Liver (tissue), 9 donors: ENCODE measurements around the gene SFTA2. TPM values are rescaled to one million over a fixed set of nuclear protein-coding genes. Genes with fewer than 3 reads are reported as not detected.

ENCODE experiments used
- DNase-seq: peaks from one replicate; pipeline ENCODE4 v3.0.0-alpha.2; 2017; ENCODE audit warnings: low spot score
- H3K27ac ChIP-seq, 2 donors: one replicate each; pipeline ENCODE4 v1.7.0; 2013; ENCODE audit warnings: inconsistent platforms in 2 of 2, low read length in 2 of 2, control low read depth in 1 of 2, low read depth in 1 of 2, mild to moderate bottlenecking in 1 of 2
- H3K27me3 ChIP-seq, 4 donors: one replicate each; pipeline versions ENCODE4 v1.6.1 to v1.7.0; 2013; ENCODE audit warnings: low read length in 3 of 4, inconsistent platforms in 1 of 4, mild to moderate bottlenecking in 1 of 4, moderate library complexity in 1 of 4; ENCODE audit not compliant: control insufficient read depth in 4 of 4, insufficient read depth in 4 of 4
- H3K36me3 ChIP-seq, 4 donors: one replicate each; pipeline versions ENCODE4 v1.6.1 to v1.7.0; 2013; ENCODE audit warnings: low read length in 3 of 4, mild to moderate bottlenecking in 3 of 4, low read depth in 1 of 4, moderate library complexity in 1 of 4; ENCODE audit not compliant: control insufficient read depth in 4 of 4, insufficient read depth in 3 of 4
- H3K4me1 ChIP-seq, 4 donors: one replicate each; pipeline versions ENCODE4 v1.6.1 to v1.7.0; 2013; ENCODE audit warnings: low read length in 3 of 4, mild to moderate bottlenecking in 3 of 4, moderate library complexity in 1 of 4; ENCODE audit not compliant: control insufficient read depth in 4 of 4, insufficient read depth in 4 of 4
- H3K4me3 ChIP-seq, 3 donors: one replicate each; pipeline versions ENCODE4 v1.6.1 to v1.7.0; 2013; ENCODE audit warnings: low read length in 3 of 3, control low read depth in 1 of 3, low read depth in 1 of 3, mild to moderate bottlenecking in 1 of 3
- H3K9ac ChIP-seq, 2 donors: one replicate each; pipeline ENCODE4 v1.7.0; 2013; ENCODE audit warnings: low read length in 2 of 2, mild to moderate bottlenecking in 2 of 2, moderate library complexity in 2 of 2, control low read depth in 1 of 2, low read depth in 1 of 2
- H3K9me3 ChIP-seq, 4 donors: one replicate each; pipeline versions ENCODE4 v1.6.1 to v1.7.0; 2013; ENCODE audit warnings: low read length in 3 of 4; ENCODE audit not compliant: control insufficient read depth in 4 of 4
- EGR1 ChIP-seq, 2 donors: IDR thresholded peaks; 2 replicates each; pipeline ENCODE4 v1.6.1; 2016 to 2018; ENCODE audit warnings: antibody characterized with exemption in 2 of 2, low read depth in 2 of 2
- FOXA1 ChIP-seq: IDR thresholded peaks from 2 replicates; pipeline ENCODE4 v1.6.1; 2016; ENCODE audit warnings: antibody characterized with exemption
- FOXA2 ChIP-seq: IDR thresholded peaks from 2 replicates; pipeline ENCODE4 v1.6.1; 2016; ENCODE audit warnings: antibody characterized with exemption
- GABPA ChIP-seq, 2 donors: IDR thresholded peaks in 1 of 2; conservative IDR thresholded peaks in 1 of 2; 2 replicates each; pipeline ENCODE4 v1.6.1; 2016; ENCODE audit warnings: antibody characterized with exemption in 2 of 2, mild to moderate bottlenecking in 1 of 2, moderate library complexity in 1 of 2
- HNF4A ChIP-seq, 2 donors: conservative IDR thresholded peaks; 2 replicates each; pipeline ENCODE4 v1.6.1; 2016; ENCODE audit warnings: antibody characterized with exemption in 2 of 2, mild to moderate bottlenecking in 2 of 2
- HNF4G ChIP-seq: IDR thresholded peaks from 2 replicates; pipeline ENCODE4 v1.6.1; 2016; ENCODE audit warnings: antibody characterized with exemption
- JUND ChIP-seq, 2 donors: IDR thresholded peaks; 2 replicates each; pipeline ENCODE4 v1.6.1; 2016; ENCODE audit warnings: antibody characterized with exemption in 2 of 2
- MAX ChIP-seq: IDR thresholded peaks from 2 replicates; pipeline ENCODE4 v1.6.1; 2016; ENCODE audit warnings: antibody characterized with exemption
- NR2F2 ChIP-seq: IDR thresholded peaks from 2 replicates; pipeline ENCODE4 v1.6.1; 2016; ENCODE audit warnings: antibody characterized with exemption
- RAD21 ChIP-seq, 2 donors: IDR thresholded peaks; 2 replicates each; pipeline ENCODE4 v1.6.1; 2016; ENCODE audit warnings: antibody characterized with exemption in 2 of 2, mild to moderate bottlenecking in 2 of 2
- REST ChIP-seq: IDR thresholded peaks from 2 replicates; pipeline ENCODE4 v1.6.1; 2016; ENCODE audit warnings: antibody characterized with exemption, mild to moderate bottlenecking
- RXRA ChIP-seq, 2 donors: IDR thresholded peaks; 2 replicates each; pipeline ENCODE4 v1.6.1; 2017 to 2018; ENCODE audit warnings: antibody characterized with exemption in 2 of 2, mild to moderate bottlenecking in 1 of 2
- SP1 ChIP-seq: IDR thresholded peaks from 2 replicates; pipeline ENCODE4 v1.6.1; 2018; ENCODE audit warnings: antibody characterized with exemption, mild to moderate bottlenecking
- TAF1 ChIP-seq: conservative IDR thresholded peaks from 2 replicates; pipeline ENCODE4 v1.6.1; 2016; ENCODE audit warnings: antibody characterized with exemption, mild to moderate bottlenecking
- YY1 ChIP-seq: IDR thresholded peaks from 2 replicates; pipeline ENCODE4 v1.6.1; 2016; ENCODE audit warnings: antibody characterized with exemption, mild to moderate bottlenecking
- ZBTB33 ChIP-seq: IDR thresholded peaks from 2 replicates; pipeline ENCODE4 v1.6.1; 2016; ENCODE audit warnings: antibody characterized with exemption
- WGBS: extraction: QIAGEN DNeasy Blood & Tissue Kit; methylation state at CpG from one replicate; pipeline ENCODE4 v1.1.7; 2013; 5-methylcytosine and 5-hydroxymethylcytosine counted together
- polyA plus RNA-seq, 2 donors: library from polyadenylated mRNA; stranded (reverse) in 1 of 2; unstranded in 1 of 2; fragments of 200-250 nt in 1 of 2; fragments of >200 nt in 1 of 2; fragmentation: Nextera tagmentation in 1 of 2; extraction: Ambion mirVana in 1 of 2; gene quantifications; one replicate each; pipeline versions ENCODE4 v1.2.1 to v1.2.3, GENCODE V29; 2013 to 2015
- total RNA-seq, 2 donors: library from RNA; depleted of rRNA; stranded (reverse); fragments of >200 nt; gene quantifications; one replicate each; pipeline ENCODE4 v1.2.3, GENCODE V29; 2014
- TF ChIP-seq, protein P1 (sequence below): fragments of 150-350 bp; IDR thresholded peaks from 2 replicates; pipeline ENCODE4 v1.5.1; 2017; ENCODE audit warnings: improper control_type of control experiment, low read depth, low read length; ENCODE audit not compliant: missing input control
- TF ChIP-seq, protein P2 (sequence below): IDR thresholded peaks from 2 replicates; pipeline ENCODE4 v1.6.1; 2016; ENCODE audit warnings: antibody characterized with exemption
- donor health status: healthy.
- donor health status: healthy.
- donor health status: healthy.
- donor health status: healthy.
- donor health status: healthy.

Gene SFTA2
- total and polyA plus RNA-seq, 4 donors: 0.60 TPM; not detected in 3

DNA sequence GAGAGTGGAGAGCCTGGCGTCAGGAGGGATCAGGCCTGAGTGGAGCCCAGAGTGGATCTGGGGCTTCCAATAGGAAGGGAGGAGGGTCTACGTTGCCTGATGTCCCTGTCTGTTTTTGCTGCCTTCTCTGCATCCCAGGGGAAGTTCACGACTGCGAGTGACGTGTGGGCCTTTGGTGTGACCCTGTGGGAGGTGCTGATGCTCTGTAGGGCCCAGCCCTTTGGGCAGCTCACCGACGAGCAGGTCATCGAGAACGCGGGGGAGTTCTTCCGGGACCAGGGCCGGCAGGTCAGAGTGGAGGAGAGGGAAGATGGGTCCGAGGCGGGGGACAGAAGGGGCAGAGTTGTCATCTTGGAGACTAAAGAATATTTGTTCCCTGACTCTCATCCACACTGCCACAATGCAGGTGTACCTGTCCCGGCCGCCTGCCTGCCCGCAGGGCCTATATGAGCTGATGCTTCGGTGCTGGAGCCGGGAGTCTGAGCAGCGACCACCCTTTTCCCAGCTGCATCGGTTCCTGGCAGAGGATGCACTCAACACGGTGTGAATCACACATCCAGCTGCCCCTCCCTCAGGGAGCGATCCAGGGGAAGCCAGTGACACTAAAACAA lies 33.1 kb downstream of the SFTA2 start:
- Histone ChIP-seq H3K4me1 (no peaks in the 10 kb centered on the region), H3K36me3 (peaks cover 0 to 19% (median 1%) of the 10 kb centered on the region in 4 donors), H3K4me3 (no peak overlapping the region), H3K27me3 (no peaks in the 10 kb centered on the region), H3K9me3 (no peaks in the 10 kb centered on the region), H3K9ac (no peak overlapping the region), H3K27ac (no peak overlapping the region)
- no peak for DNase-seq
- TF ChIP-seq, protein P1, sequence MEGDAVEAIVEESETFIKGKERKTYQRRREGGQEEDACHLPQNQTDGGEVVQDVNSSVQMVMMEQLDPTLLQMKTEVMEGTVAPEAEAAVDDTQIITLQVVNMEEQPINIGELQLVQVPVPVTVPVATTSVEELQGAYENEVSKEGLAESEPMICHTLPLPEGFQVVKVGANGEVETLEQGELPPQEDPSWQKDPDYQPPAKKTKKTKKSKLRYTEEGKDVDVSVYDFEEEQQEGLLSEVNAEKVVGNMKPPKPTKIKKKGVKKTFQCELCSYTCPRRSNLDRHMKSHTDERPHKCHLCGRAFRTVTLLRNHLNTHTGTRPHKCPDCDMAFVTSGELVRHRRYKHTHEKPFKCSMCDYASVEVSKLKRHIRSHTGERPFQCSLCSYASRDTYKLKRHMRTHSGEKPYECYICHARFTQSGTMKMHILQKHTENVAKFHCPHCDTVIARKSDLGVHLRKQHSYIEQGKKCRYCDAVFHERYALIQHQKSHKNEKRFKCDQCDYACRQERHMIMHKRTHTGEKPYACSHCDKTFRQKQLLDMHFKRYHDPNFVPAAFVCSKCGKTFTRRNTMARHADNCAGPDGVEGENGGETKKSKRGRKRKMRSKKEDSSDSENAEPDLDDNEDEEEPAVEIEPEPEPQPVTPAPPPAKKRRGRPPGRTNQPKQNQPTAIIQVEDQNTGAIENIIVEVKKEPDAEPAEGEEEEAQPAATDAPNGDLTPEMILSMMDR: no peak
- no peak for TF ChIP-seq FOXA1
- TF ChIP-seq, protein P2, sequence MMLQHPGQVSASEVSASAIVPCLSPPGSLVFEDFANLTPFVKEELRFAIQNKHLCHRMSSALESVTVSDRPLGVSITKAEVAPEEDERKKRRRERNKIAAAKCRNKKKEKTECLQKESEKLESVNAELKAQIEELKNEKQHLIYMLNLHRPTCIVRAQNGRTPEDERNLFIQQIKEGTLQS: no peak
- TF ChIP-seq ZBTB33: no peak
- no peak for TF ChIP-seq NR2F2
- no peak for TF ChIP-seq YY1
- no peak for TF ChIP-seq HNF4A (conservative IDR thresholded peaks at IDR 0.05)
- no peak for TF ChIP-seq RAD21 (IDR thresholded peaks at IDR 0.05)
- TF ChIP-seq MAX: no peak
- TF ChIP-seq GABPA (IDR thresholded peaks at IDR 0.05 in 1 of 2, conservative IDR thresholded peaks at IDR 0.05 in 1 of 2): no peak
- no peak for TF ChIP-seq RXRA (IDR thresholded peaks at IDR 0.05)
- TF ChIP-seq JUND (IDR thresholded peaks at IDR 0.05): no peak
- TF ChIP-seq SP1: no peak
- TF ChIP-seq TAF1: no peak
- TF ChIP-seq HNF4G: no peak
- TF ChIP-seq FOXA2: no peak
- WGBS: 84% methylated on average over 23 of the region's 23 CpGs

DNA sequence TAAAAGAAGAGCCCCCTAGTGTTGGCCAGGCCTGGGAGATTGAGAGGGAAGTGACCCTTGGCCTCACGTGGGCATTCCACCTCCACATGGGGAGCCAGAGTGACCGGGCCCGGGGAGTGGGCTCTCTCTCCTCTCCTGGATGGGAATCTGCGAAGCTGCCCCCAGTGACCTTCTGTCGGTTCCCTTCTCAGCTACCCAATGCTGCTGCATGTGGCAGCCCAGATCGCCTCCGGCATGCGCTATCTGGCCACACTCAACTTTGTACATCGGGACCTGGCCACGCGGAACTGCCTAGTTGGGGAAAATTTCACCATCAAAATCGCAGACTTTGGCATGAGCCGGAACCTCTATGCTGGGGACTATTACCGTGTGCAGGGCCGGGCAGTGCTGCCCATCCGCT lies 34.1 kb downstream of the SFTA2 start:
- 89% methylated on average over 16 of the region's 16 CpGs for WGBS
- H3K4me3 ChIP-seq: no peak overlapping the region
- H3K36me3 ChIP-seq: peaks cover 0 to 19% (median 1%) of the 10 kb centered on the region in 4 donors
- H3K9me3 ChIP-seq: no peaks in the 10 kb centered on the region
- no peak overlapping the region for H3K27ac ChIP-seq
- no peaks in the 10 kb centered on the region for H3K4me1 ChIP-seq
- no peaks in the 10 kb centered on the region for H3K27me3 ChIP-seq
- TF ChIP-seq, protein P2: no peak
- no peak for TF ChIP-seq GABPA (IDR thresholded peaks at IDR 0.05 in 1 of 2, conservative IDR thresholded peaks at IDR 0.05 in 1 of 2)
- TF ChIP-seq YY1: no peak
- TF ChIP-seq RXRA (IDR thresholded peaks at IDR 0.05): no peak
- TF ChIP-seq FOXA1: no peak
- no peak for TF ChIP-seq RAD21 (IDR thresholded peaks at IDR 0.05)
- TF ChIP-seq REST: no peak
- TF ChIP-seq EGR1 (IDR thresholded peaks at IDR 0.05; ENCODE audit: low read depth in 2 of 2): no peak
- TF ChIP-seq NR2F2: no peak
- no peak for TF ChIP-seq FOXA2
- TF ChIP-seq TAF1: no peak
- no peak for TF ChIP-seq SP1
- no peak for TF ChIP-seq MAX
- TF ChIP-seq HNF4G: no peak
- no peak for TF ChIP-seq HNF4A (conservative IDR thresholded peaks at IDR 0.05)
- no peak for TF ChIP-seq ZBTB33
- TF ChIP-seq JUND (IDR thresholded peaks at IDR 0.05): no peak
- no peak overlapping the region for H3K9ac ChIP-seq
- no peak for DNase-seq
